HG02642 (cell line): ENCODE measurements around the gene RNF167.
A peak's percentile ranks its signal among the peaks of the same experiment; 100 is the strongest.

Experiments used
- ATAC-seq: cut with Tn5 transposase; IDR thresholded peaks from one replicate; pipeline ENCODE4 v1.9.1; 2021; ENCODE audit warnings: mild to moderate bottlenecking; ENCODE audit not compliant: unreplicated experiment, poor library complexity

RNF167 gene

DNA sequence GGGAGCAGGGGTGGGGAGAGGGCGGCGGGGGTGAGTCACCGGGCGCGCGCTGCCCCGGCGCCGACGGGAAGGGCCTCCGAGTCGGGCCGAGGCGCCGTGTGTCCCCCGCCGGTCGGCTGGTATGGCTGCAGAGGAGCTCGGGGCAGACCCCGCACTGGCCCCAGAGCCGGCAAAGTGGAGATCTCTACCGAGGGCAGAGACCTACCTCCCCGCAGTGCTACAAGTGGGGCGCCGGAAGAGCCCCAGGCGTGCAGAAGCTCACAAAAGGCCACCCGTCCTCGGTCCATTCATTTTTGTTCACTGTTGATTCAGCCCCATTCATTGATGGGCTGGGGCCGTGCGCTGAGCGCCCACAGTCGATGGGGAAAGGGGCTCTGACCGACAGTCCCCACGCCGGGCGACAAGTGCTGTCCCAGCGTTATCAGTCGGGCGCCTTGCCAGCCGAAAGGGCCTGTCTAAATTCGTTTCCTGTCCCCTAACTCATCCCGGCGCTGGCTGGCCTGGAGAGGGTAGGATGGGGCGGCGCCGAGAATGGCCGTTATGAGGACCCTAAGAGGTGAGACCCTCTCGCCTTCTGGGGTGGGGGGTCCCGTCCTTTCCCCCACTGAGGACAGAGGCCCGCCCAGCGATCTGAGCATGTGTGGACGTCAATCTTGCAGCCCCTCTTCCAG, 10.1 kb downstream of the RNF167 start:
- peak; percentile 8 for ATAC-seq

- ATAC-seq: no peak
These were observed 10.7 kb downstream of the RNF167 start, which contains the start of gene ENO3 for GRCh38 chr17:4950746-4951204. Gene ENO3 (plus strand): TSS chr17:4951119. CDS start chr17:4951830, 711 bp downstream.

DNA sequence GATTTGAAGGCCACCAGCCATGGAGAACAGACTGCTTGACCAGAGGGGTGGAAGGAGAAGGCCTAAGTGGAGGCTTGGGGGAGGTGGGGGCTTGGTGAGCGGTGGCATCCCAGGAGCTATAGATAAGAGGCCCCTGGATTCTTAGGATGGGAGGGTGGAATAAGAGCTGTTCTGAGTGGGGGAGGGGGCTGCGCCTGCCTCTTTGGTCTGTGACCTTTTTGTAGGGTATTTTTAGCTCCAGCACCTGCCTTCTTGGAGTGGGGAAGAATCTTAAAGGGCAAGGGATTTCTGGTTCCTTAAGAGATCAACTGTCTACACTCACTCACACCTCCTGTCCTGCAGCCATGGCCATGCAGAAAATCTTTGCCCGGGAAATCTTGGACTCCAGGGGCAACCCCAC, 11.4 kb downstream of the RNF167 start:
- no peak for ATAC-seq

DNA sequence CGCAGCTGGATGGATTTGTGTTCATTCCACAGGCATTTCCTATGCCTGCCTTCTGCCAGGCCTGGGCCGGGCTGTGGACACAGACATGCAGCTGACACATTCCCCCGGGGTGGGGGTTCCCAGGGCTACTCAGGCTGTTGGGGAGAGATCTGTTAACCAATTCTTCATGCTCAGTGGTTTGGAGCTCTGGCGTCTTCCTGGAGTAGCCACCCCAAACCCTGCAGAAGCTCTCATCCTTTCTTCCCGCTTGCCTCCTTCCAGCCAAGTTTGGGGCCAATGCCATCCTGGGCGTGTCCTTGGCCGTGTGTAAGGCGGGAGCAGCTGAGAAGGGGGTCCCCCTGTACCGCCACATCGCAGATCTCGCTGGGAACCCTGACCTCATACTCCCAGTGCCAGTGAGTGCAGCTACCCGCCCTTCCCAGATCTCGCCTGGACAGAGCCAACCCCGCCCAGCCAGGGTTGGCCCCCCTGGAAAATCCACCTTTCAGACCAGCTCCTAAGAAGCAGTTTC, 13.4 kb downstream of the RNF167 start:
- ATAC-seq: no peak

DNA sequence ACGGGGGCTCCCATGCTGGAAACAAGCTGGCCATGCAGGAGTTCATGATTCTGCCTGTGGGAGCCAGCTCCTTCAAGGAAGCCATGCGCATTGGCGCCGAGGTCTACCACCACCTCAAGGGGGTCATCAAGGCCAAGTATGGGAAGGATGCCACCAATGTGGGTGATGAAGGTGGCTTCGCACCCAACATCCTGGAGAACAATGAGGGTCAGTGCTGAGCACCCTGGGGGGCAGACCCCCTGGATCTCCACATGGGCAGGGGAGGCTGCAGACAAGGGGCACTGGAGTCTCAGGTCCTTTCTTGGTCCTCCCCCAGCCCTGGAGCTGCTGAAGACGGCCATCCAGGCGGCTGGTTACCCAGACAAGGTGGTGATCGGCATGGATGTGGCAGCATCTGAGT, 15.0 kb downstream of the RNF167 start:
- ATAC-seq: no peak

- no peak for ATAC-seq
These were observed 16.5 kb downstream of the RNF167 start for GRCh38 chr17:4956493-4957061.

DNA sequence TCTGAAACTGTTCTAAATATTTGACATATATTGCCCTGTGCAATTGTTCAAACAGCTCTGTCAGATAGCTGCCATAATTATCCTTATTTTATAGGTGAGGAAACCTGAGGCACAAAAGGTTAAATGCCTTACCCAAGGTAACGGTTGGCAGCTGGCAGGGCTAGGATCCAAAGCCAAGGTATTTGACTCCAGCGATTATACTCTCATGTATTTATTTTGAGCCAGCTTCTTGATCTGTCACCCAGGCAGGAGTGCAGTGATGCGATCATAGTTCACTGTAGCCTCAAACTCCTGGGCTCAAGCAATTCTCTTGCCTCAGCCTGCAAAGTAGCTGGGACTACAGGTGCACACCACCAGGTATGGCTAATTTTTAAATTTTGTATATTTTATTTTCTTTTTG, 18.0 kb downstream of the RNF167 start:
- ATAC-seq: no peak

DNA sequence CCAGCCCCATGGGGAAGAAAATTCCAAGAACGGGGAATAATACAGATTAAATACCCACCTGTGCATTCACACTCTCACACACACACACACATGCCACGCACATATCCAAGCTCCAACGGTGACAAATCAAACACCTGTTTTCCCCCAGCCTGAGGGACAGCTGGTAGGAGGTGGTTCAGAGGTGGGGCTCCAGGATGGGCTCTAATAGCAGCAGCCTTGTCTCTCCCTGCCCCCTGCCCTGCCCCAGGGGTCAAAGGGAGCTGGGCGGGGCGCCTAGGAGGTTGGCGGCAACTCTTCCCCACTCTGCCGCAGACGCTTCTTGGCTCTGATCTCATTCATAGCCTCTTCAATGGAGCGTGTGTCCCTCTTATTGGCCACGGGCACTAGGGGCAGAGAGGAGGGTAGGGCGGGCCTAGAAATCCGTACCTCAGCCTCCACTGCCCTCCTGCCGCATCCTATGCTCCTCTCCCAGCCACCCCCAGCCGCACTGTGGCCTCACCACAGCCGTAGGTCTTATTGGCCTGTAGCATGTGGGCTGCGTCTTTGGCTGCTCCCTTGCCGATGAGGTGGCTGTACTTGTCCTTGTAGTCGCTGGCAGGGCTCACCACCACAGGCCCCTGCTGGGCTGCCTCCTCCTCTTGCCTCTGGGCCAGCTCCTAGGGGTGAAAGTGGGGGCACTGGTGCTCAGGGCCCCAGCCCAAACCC, 19.3 kb downstream of the RNF167 start:
- ATAC-seq: no peak

DNA sequence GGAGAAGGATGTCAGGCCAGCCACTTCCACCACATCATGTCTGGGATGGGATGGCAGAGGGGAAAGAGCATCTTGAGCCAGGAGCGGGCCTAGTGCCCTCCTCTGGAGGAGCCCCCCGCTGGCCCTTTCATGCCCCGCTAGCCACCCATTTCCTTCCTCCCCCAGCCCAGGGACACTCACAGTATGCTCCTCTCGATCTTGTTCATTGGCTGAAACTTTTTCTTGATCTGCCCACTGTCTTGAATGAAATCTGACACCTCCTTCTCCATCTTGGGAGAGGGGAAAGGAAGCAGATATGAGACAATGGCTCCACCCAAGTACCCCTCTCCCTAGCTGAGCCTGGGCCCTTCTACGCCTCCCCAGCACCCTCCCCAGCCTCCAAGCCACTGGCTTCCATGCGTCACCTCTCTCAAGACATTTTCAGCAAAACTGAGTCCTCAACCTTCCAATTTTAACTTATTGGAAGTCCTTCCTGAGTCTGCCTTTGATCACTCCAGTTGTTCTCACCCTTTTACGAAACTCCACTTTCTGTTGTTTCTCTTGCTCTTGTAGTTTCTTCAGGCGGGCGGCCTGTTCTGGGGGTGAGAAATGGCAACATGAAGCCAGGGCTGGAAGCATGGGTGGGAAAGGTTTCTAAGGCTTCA, 20.3 kb downstream of the RNF167 start:
- ATAC-seq: no peak

DNA sequence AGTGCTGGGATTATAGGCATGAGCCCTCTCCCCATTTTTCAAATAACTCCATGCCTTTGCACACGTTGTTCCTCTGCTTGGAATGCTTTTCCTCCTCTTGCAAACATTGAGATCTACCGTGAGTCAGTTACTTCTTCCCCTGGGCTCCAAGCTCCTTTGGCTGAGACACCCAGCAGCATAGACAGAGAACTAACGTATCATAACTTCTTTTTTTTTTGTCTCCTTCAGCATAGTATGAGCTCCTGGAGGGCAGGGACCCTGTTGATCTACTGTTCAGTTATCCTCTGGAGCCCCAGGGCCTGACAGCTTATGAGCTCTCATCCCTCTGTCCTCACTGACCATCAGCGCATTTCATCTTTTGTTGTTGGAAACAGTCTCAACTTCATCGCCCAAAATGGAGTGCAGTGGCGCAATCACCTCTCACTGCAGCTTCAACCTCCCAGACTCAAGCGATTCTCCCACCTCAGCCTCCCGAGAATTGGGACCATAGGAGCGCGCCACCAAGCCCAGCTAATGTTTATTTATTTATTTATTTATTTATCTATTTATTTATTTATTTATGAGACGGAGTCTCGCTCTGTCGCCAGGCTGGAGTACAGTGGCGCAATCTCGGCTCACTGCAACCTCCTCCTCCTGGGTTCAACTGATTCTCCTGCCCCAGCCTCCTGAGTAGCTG, 25.4 kb downstream of the RNF167 start:
- no peak for ATAC-seq

- peak; percentile 85 for ATAC-seq
These were observed 26.9 kb downstream of the RNF167 start for GRCh38 chr17:4966844-4967538.

- peak; percentile 69 for ATAC-seq
These were observed 27.7 kb downstream of the RNF167 start, which contains the start of gene SPAG7 for GRCh38 chr17:4967539-4968485. Gene SPAG7 (minus strand): TSS chr17:4967817. CDS start chr17:4967804, 13 bp downstream.

GRCh38 chr17:4968486-4969046, 28.5 kb downstream of the RNF167 start:
- ATAC-seq: no peak

- ATAC-seq: no peak
These were observed 29.0 kb downstream of the RNF167 start for GRCh38 chr17:4969047-4969550.

GRCh38 chr17:4969551-4970173, 29.6 kb downstream of the RNF167 start:
- ATAC-seq: no peak

DNA sequence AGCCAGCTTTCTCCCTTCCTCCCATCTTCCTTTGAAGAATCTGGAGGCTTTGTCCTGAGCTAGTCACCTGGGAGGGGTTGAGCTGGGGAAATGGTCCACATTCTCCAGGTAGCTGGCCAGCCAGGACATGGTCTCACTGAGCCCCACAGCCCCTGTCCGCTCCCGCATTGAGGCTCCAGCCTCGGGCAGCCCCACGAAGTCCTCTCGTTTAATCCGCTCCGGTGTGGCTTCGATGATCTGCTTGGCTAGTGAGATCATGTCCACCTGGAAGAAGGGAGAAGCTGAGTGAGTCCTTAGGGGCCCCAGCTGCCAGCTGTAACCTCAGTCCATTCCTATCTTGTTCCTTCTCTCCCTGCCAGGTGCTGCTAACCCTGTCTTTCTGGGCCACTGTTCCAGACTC, 30.2 kb downstream of the RNF167 start:
- ATAC-seq: no peak

- no peak for ATAC-seq
These were observed 31.8 kb downstream of the RNF167 start for GRCh38 chr17:4971826-4972225.

DNA sequence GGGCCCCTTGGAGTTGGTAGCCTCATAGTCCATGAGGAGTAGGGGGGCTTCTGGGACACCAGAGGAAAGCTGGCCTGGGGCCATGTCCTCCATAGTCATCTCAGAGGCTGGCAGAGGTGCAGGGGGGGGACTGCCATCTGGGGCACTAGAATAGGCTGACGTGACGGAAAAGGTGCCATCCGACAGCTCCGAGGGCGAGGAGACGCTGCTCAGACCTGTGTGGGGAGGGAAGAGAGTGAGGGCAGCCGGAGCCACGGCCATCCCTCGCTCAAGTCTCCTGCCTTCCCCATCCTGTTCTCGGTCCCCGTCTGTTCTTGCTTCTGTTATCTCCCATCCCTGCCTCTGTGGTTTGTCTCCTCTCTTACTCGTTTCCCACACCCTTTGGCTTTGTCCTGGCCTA, 32.3 kb downstream of the RNF167 start:
- ATAC-seq: no peak
